ENCODE results near the gene PBX4. TPM values are rescaled to one million over a fixed set of nuclear protein-coding genes. Genes with fewer than 3 reads are reported as not detected.
"Not testable (repeated sequence)": the region's sequence is repeated elsewhere in the genome, so short reads cannot be mapped to it uniquely, and the experiment has no call there.

PBX4 gene
- polyA plus RNA-seq (ENCODE audit: insufficient read length in 3 of 3) = 1 to 10 TPM; 1.8 to 3.1 (median 2.9) TPM

DNA sequence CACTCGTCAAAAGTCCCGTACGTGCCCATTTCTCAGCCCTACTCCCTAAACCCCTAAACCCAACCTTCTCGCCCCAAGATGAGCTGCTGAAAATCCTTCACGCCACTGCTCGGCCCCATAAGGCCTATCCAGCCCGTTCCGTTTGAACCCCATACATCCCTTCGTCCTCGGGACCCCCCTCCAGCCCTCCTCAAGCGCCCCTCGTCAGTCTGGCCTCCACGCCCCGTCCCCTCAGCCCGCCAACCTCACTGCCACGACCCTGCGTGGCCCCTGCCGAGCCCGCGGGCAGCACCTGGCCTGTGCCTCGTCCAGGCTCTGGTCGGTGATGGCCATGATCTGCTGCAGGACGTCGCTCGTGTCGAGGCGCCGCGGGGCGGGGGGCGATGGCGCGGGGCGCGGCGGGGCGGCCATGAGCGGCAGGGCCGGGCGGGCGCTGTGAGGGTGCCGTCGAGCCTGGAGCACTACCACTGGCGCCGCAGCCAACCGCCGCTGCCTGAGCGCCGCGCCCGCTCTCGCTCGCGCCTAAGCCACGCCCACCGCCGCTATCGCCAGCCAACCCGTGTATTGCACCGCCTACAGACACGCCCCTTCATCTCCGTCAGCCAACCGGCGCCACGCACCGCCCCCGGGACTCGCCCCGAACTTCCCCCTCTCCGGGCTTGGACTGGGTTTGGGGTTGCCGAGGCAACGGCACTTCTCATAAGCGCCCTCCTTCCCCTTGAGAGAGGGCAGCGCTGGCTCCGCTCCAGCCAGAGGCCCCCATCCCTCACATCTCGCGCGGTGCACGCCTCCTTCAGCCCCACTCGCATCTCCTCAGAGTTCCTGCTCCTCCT is at the start of gene PBX4:
PBX4 (minus strand) TSS at position 469 of the 833 bp plus-strand sequence; CDS start at position 411, 58 bp downstream.
- DNase-seq (ENCODE audit: low read depth in 3 of 3, low spot score in 2 of 3) = peak; percentile 81 to 88 (median 87)

GRCh38 chr19:19665420-19665948 is 47.0 kb upstream of the PBX4 start:
- not testable (repeated sequence) for DNase-seq (ENCODE audit: low read depth in 3 of 3, low spot score in 2 of 3)

DNA sequence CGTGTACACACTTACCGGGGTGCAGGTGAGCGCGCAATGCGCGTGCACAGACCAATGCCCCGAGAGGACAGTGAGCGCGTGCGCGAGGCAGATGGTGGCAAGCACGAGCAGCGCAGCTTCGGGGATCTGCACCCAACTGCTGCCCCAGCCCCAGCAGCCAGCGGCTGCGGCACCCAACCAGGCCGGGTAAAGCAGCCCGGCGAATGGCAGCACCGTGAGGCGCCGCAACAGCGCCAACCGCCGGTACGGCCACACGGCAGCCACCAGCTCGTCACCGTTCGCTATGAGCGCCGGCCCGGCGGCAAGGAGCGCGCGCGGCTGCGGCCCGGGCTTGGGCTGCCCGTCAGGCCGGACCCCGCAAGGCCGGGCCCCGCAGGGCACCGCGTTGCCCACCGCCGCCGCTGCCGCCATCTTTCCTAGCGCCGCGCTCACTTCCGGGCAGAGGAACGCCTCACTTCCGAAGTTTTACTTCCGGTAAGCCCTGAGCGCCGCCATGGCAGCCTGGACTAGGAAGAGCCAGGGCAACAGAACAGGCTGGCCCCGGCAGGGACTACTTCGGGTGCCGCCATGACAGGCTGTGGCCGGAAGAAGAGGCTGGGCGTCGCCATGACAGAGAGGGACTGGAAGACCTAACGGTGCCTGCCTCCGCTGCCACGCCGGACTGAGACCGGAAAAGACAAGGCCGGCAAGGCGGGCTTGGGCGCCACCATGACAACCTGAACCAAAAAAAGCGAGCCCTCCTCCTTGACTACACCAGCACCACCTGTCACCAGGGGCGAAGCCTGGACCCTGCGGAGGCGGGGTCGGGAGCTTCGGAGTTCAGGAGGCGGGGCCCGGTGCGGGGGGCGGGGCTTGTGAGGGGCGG is 45.0 kb upstream of the PBX4 start, which contains the start of gene ATP13A1:
ATP13A1 (minus strand) TSS at position 421 of the 865 bp plus-strand sequence; CDS start at position 411, 10 bp downstream.
- DNase-seq (ENCODE audit: low read depth in 3 of 3, low spot score in 2 of 3) = peak; percentile 90 to 93 (median 92)

DNA sequence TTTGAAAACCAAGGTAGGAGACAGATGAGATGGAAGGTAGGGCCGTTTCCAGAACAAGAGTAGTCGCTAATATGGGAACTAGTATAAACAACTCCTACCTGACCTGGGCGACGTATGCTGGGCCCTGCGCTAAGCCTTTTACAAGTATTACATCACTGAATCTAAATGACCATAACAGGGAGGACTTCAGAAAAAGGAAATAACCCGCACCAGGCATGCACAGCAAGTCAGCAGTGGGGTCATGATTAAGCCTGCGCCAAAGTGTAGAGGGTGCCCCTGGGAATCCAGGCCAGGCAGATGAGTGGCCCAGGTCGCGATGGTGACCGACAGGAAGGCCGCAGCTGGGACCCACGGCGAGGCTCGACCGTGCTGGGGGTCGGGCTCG is 44.4 kb upstream of the PBX4 start:
- no peak for DNase-seq (ENCODE audit: low read depth in 3 of 3, low spot score in 2 of 3)

DNA sequence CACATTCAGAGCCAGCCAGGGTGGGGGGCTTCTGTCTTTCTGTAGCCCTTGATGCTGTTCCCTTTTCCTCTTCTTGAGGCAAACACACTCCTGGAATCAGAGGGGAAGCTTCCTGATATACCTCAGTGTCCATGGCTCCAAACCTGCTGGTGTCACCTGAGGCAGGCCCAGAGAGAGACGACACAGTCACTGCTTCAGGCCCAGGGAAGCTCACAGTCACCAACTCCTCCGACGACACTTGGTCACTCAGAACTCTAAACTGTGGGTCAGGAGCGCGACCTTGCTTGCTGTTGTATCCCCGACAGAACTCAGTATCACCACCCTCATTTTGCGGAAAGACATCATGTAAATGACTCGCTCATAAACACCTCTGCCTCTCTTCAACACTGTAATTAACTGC is 43.9 kb upstream of the PBX4 start:
- DNase-seq (ENCODE audit: low read depth in 3 of 3, low spot score in 2 of 3) = no peak

- DNase-seq (ENCODE audit: low read depth in 3 of 3, low spot score in 2 of 3) = no peak
Measured at GRCh38 chr19:19661675-19662251, 43.3 kb upstream of the PBX4 start.

DNA sequence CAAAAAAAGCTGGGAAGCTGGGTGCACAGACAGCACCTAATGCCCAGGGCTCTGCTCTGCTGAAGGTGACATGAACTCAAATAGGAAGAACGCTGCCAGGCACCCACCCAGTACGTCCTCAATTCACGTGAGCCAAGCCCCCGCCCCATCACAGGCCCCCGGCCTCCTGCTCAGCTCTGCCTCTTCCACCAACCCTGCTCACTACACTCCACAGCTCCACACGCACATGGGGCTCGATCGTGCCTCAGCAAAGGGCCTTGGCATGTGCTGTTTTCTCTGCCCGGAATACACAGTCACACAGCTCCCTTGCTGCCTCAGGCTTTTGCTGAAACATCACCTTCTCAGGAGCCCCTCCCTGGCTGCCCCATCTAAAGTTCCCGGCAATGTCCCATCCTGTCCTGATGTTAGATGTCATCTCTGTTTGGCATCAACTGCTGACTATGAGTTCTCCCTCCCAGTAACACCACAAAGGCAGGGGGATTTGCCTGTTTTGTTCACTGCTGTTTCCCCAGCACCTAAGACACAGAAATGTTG is 42.7 kb upstream of the PBX4 start:
- no peak for DNase-seq (ENCODE audit: low read depth in 3 of 3, low spot score in 2 of 3)

- DNase-seq (ENCODE audit: low read depth in 3 of 3, low spot score in 2 of 3) = no peak
Measured at GRCh38 chr19:19659646-19660245, 41.3 kb upstream of the PBX4 start.

GRCh38 chr19:19657397-19657783 is 38.9 kb upstream of the PBX4 start:
- DNase-seq (ENCODE audit: low read depth in 3 of 3, low spot score in 2 of 3) = no peak

- DNase-seq (ENCODE audit: low read depth in 3 of 3, low spot score in 2 of 3) = no peak
Measured at GRCh38 chr19:19656451-19657396, 38.2 kb upstream of the PBX4 start.

DNA sequence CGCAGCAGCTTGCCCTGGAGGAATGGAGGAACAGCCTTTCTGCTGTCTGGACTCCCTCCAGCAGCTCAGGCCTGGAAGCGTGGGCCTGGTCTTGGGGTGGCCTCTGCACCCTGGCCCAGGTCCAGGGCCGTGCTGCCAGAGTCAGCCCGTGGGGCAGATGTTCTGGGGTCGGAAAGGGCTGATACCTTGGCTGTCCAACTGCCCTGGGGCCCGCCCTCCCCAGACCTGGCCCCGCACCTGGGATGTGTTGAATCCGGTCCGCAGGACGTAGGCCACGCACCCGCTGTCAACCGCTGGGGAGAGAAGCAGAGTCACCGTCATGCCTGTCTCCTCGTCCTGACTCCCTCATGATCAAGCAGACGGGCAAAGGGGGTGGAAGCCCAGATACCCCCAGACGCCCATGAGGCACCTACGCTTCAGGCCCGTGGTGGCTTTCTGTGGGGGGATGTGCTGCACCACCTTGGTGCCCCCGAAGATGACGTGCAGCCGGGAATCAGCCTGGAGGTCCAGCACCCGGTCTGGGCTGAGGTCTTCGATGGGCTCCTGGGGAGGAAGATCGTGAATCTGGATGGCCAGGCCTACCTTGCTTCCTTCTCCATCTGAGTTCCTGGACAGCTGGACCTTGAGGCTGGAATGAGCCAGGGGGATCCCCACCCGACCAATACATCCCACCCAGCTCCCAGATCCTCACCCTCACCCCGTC is 37.3 kb upstream of the PBX4 start:
- DNase-seq (ENCODE audit: low read depth in 3 of 3, low spot score in 2 of 3) = no peak

DNA sequence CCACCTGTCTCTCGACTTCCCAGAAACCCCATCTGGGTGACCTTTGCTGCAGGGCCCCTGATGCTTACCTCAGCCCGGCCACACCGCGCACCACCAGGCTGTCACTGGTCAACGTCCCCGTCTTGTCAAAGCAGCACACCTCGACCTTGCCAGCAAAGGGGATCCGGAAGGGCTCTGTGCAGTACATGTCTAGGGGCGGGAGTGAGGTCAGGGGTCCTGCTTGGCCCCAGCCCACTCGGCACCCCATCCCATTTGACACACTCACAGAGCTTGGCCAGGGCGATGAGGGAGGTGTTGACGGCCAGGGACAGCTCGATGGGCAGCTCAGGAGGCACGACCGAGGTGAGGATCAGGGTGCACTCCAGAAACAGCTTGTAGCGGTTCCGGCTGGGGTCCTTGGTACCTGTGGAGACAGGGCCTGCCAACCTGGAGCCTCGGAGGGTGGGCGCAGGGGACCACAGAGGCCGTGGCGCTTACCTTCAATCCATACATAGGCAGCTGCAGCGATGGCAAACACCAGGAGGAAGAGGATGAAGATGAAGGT is 36.6 kb upstream of the PBX4 start:
- no peak for DNase-seq (ENCODE audit: low read depth in 3 of 3, low spot score in 2 of 3)

- DNase-seq (ENCODE audit: low read depth in 3 of 3, low spot score in 2 of 3) = no peak
Measured at GRCh38 chr19:19654441-19654840, 36.0 kb upstream of the PBX4 start.

- DNase-seq (ENCODE audit: low read depth in 3 of 3, low spot score in 2 of 3) = no peak
Measured at GRCh38 chr19:19653597-19654147, 35.2 kb upstream of the PBX4 start.

GRCh38 chr19:19652482-19653295 is 34.2 kb upstream of the PBX4 start:
- DNase-seq (ENCODE audit: low read depth in 3 of 3, low spot score in 2 of 3) = no peak

- DNase-seq (ENCODE audit: low read depth in 3 of 3, low spot score in 2 of 3) = no peak
Measured at GRCh38 chr19:19651076-19651475, 32.6 kb upstream of the PBX4 start.

GRCh38 chr19:19650331-19650730 is 31.8 kb upstream of the PBX4 start:
- no peak for DNase-seq (ENCODE audit: low read depth in 3 of 3, low spot score in 2 of 3)

Data from right renal cortex interstitium (tissue), 3 donors.